ENCODE results near the gene PTGR3.

Gene PTGR3

GRCh38 chr18:75252136-75252535 is 43.2 kb upstream of the PTGR3 start:
- ChIA-PET CTCF (no interaction called here), POLR2A (interaction anchor here (0.6 kb wide), 1 partner anchor 1206 kb away, joined by 3 read pairs; no protein-coding TSS in a partner anchor)
- TF ChIP-seq, protein P1, sequence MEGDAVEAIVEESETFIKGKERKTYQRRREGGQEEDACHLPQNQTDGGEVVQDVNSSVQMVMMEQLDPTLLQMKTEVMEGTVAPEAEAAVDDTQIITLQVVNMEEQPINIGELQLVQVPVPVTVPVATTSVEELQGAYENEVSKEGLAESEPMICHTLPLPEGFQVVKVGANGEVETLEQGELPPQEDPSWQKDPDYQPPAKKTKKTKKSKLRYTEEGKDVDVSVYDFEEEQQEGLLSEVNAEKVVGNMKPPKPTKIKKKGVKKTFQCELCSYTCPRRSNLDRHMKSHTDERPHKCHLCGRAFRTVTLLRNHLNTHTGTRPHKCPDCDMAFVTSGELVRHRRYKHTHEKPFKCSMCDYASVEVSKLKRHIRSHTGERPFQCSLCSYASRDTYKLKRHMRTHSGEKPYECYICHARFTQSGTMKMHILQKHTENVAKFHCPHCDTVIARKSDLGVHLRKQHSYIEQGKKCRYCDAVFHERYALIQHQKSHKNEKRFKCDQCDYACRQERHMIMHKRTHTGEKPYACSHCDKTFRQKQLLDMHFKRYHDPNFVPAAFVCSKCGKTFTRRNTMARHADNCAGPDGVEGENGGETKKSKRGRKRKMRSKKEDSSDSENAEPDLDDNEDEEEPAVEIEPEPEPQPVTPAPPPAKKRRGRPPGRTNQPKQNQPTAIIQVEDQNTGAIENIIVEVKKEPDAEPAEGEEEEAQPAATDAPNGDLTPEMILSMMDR (IDR thresholded peaks at IDR 0.05; ENCODE audit: insufficient read depth, low read length, missing control alignments): no peak
- DNase-seq (ENCODE audit: low read depth, low spot score): no peak
- no peak overlapping the region for H3K4me3 ChIP-seq (ENCODE audit: low read depth, low read length)

DNA sequence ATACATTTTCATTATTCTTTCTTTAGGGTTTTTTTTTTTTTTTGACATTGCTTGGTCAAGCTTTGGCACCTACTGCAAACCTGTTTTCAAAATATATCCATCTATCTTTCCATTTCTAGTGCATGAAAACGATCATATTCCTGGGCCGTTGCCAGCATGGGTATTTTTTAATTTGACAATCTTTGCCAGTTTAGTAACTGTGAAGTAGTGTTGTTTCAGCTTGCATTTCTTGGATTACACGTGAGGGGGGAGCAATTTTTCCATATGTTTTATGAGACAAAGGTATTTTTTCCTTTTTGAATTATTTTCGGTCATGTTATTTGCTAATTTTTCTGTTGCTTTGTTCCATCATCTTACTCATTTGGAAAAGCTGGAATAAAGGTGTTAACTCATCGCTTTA is 42.5 kb upstream of the PTGR3 start:
- H3K4me3 ChIP-seq (ENCODE audit: low read depth, low read length): no peak overlapping the region
- ChIA-PET CTCF (no interaction called here), POLR2A (interaction anchor here (0.6 kb wide), 1 partner anchor 1207 kb away, joined by 3 read pairs; no protein-coding TSS in a partner anchor)
- TF ChIP-seq, protein P1 (IDR thresholded peaks at IDR 0.05; ENCODE audit: insufficient read depth, low read length, missing control alignments): no peak
- DNase-seq (ENCODE audit: low read depth, low spot score): no peak

DNA sequence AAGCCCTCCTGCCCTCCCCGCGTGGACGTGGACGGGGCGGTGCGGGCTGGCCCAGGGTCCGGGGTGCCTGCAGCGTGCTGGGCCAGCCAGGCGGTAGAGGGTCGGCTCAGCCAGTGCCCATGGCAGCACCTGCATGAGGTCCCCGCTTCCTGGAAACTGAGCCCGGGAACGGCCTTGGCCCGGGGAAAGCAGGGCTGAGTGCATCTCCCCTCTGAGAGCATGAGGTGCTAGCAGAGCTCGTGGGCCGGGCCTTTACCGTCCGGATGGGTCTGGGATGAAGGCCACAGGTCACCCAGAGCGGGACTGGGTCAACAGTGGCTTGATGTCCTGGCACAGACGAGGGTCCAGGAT is 41.5 kb upstream of the PTGR3 start:
- TF ChIP-seq, protein P1 (IDR thresholded peaks at IDR 0.05; ENCODE audit: insufficient read depth, low read length, missing control alignments): no peak
- no peak for DNase-seq (ENCODE audit: low read depth, low spot score)
- CTCF ChIA-PET: no interaction called here
- H3K4me3 ChIP-seq (ENCODE audit: low read depth, low read length): no peak overlapping the region
- POLR2A ChIA-PET: no interaction called here

DNA sequence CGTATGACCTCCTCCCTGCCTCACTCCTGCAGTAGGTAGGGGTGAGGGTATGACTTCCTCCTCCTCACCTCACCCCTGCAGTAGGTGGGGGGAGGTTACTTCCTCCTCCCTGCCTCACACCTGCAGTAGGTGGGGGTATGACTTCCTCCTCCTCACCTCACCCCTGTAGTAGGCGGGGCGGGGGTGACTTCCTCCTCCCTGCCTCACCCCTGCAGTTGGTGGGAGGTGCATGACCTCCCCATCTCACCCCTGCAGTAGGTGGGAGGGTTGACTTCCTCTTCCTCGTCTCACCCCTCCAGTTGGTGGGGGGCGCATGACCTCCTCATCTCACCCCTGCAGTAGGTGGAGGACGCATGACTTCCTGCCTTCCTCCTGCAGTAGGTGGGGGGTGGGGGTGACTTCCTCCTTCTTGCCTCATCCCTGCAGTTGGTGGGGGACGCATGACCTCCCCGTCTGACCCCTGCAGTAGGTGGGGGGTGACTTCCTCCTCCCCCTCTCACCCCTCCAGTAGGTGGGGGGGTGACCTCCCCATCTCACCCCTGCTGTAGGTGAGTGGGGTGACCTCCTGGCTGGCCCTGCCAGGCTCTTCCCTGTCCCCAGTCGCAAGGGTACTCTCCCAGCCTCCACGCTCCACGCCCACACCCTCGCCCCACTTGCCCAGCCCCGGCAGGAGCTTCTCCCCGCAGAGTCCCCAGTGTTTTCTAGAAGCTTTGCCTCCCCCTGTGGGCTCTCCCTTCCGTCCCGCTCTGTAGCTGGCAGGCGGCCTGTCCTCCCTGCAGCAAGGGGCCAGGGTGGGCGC is 40.9 kb upstream of the PTGR3 start:
- CTCF ChIA-PET: no interaction called here

GRCh38 chr18:75249175-75249518 is 40.2 kb upstream of the PTGR3 start:
- CTCF ChIA-PET: no interaction called here

More for the DNA sequence above, 40.9 kb upstream of the PTGR3 start:
- POLR2A ChIA-PET: no interaction called here
- TF ChIP-seq, protein P1 (IDR thresholded peaks at IDR 0.05; ENCODE audit: insufficient read depth, low read length, missing control alignments): no peak
- DNase-seq (ENCODE audit: low read depth, low spot score): no peak
- no peak overlapping the region for H3K4me3 ChIP-seq (ENCODE audit: low read depth, low read length)

DNA sequence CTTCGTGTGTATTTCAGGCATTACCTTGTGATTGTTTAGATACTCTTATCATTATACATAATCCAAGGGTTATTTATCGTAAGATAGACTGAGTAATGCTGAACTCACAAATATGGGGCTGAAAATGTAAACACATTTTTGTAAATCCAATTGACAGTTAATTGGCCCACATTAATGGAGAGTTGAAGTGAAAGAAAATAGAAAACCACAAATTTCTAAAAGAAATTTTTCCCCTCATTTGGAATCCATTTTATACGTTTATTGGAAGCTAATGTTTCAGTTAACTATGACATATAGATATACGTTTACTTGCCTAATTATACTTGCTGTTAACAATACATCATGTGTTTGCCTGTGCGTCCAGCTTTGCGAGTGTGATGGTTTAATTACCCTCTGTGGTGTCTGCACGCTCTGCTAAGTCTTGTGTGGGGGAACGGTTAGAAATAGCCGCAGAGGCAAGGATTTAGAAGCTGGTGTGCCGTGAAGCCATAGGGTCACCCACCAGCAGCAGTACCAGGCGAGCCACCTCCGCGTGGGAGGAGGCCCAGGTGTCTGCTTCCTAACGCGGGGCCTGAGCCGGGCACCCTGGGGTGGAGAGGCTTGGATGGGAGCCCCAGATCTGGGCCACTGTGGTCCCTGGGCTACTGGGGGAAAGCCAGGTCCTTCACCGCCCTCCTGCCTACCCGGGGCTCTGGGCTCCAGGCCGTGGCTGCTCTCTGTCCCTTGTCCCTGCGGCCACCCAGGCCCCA is 39.7 kb upstream of the PTGR3 start:
- ChIA-PET POLR2A (no interaction called here), CTCF (no interaction called here)
- H3K4me3 ChIP-seq (ENCODE audit: low read depth, low read length): peak overlapping the region; percentile 50; the same call in 1 of the 2 replicates
- TF ChIP-seq, protein P1 (IDR thresholded peaks at IDR 0.05; ENCODE audit: insufficient read depth, low read length, missing control alignments): no peak
- DNase-seq (ENCODE audit: low read depth, low spot score): no peak

More at GRCh38 chr18:75249175-75249518, 40.2 kb upstream of the PTGR3 start:
- TF ChIP-seq, protein P1 (IDR thresholded peaks at IDR 0.05; ENCODE audit: insufficient read depth, low read length, missing control alignments): no peak
- DNase-seq (ENCODE audit: low read depth, low spot score): no peak
- POLR2A ChIA-PET: no interaction called here
- no peak overlapping the region for H3K4me3 ChIP-seq (ENCODE audit: low read depth, low read length)
